Small intestine (tissue), 7 donors: ENCODE measurements around the gene CREBRF. TPM values are rescaled to one million over a fixed set of nuclear protein-coding genes. Genes with fewer than 3 reads are reported as not detected.

Experiments
- DNase-seq, 2 donors: peaks; one replicate each; pipeline versions ENCODE4 v3.0.0 to v3.0.0-alpha.2; 2013
- FAIRE-seq: peaks from 2 replicates; lab custom pipeline; 2012; peaks lifted over from hg19 to GRCh38; lab: Jason Lieb, UNC
- H3K27ac ChIP-seq, 3 donors: one replicate each; pipeline ENCODE4 v1.5.1; 2013; ENCODE audit warnings: low read length in 2 of 3, mild to moderate bottlenecking in 2 of 3, control low read depth in 1 of 3, inconsistent platforms in 1 of 3, low read depth in 1 of 3, moderate library complexity in 1 of 3
- H3K27me3 ChIP-seq, 3 donors: one replicate each; pipeline ENCODE4 v1.6.1; 2013; ENCODE audit warnings: low read length in 3 of 3, inconsistent platforms in 1 of 3; ENCODE audit not compliant: control insufficient read depth in 3 of 3, insufficient read depth in 3 of 3
- H3K36me3 ChIP-seq, 3 donors: one replicate each; pipeline ENCODE4 v1.6.1; 2013; ENCODE audit warnings: low read length in 3 of 3, inconsistent platforms in 1 of 3, low read depth in 1 of 3, mild to moderate bottlenecking in 1 of 3, moderate library complexity in 1 of 3; ENCODE audit not compliant: control insufficient read depth in 3 of 3, insufficient read depth in 2 of 3
- H3K4me1 ChIP-seq, 3 donors: one replicate each; pipeline ENCODE4 v1.6.1; 2013; ENCODE audit warnings: low read length in 2 of 3, inconsistent platforms in 1 of 3, low read depth in 1 of 3, mild to moderate bottlenecking in 1 of 3, moderate library complexity in 1 of 3; ENCODE audit not compliant: control insufficient read depth in 3 of 3, insufficient read depth in 2 of 3
- H3K4me3 ChIP-seq, 3 donors: one replicate each; pipeline ENCODE4 v1.5.1; 2013; ENCODE audit warnings: low read length in 3 of 3, control low read depth in 1 of 3, inconsistent platforms in 1 of 3, low read depth in 1 of 3, mild to moderate bottlenecking in 1 of 3, moderate library complexity in 1 of 3
- H3K9me3 ChIP-seq, 2 donors: one replicate each; pipeline ENCODE4 v1.6.1; 2013; ENCODE audit warnings: low read depth in 1 of 2, low read length in 1 of 2; ENCODE audit not compliant: control insufficient read depth in 2 of 2, insufficient read depth in 1 of 2
- WGBS, 3 donors: extraction: QIAGEN DNeasy Blood & Tissue Kit; methylation state at CpG; one replicate each; pipeline ENCODE4 v1.1.7; 2013; 5-methylcytosine and 5-hydroxymethylcytosine counted together
- polyA plus RNA-seq, 4 donors: library from polyadenylated mRNA; stranded (reverse) in 3 of 4; unstranded in 1 of 4; fragments of 200-250 nt in 3 of 4; fragments of 120-200 nt in 1 of 4; gene quantifications; one replicate each; pipeline versions ENCODE4 v1.2.1 to v1.2.3, GENCODE V29; 2013
- donor health status: healthy with polysubstance abuse.
- donor health status: control.
- donor health status: control.
- donor health status: Bipolar disorder and iron deficiency.
- donor health status: healthy.

CREBRF gene
- polyA plus RNA-seq, 4 donors = 3.8 to 26.0 (median 6.1) TPM

DNA sequence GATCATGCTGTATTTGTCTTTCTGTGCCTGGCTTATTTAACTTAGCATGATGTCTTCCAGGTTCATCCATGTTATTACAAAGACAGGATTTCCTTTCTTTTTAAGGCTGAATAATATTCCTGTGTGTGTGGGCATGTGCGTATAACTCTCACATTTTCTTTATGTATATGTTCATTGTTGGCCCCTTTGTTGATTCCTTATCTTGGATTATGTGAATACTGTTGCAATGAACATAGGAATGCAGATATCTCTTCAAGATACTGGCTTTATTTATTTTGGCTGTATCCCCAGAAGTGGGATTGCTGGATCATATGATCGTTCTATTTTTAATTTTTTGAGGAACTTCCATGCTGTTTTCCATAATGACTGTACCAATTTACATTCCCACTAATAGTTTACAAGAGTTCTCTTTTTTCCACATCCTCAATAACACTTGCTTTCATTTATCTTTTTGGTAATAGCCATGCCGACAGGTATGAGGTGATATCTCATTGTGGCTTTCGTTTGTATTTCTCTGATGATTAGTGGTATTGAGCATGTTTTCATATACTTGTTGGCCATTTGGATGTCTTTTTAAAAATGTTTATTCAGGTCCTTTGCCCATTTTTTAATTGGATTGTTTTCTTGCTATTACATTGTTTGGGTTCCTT is 38.0 kb downstream of the CREBRF start:
- Histone ChIP-seq H3K36me3 (peaks cover 5 to 16% (median 7%) of the 10 kb centered on the region in 3 donors), H3K4me1 (peaks cover 0 to 4% (median 0%) of the 10 kb centered on the region in 3 donors), H3K27ac (no peak overlapping the region), H3K4me3 (no peak overlapping the region), H3K9me3 (no peaks in the 10 kb centered on the region), H3K27me3 (no peaks in the 10 kb centered on the region)
- peak in 1 of 2 donors; percentile 8 for DNase-seq
- 19 to 35% (median 30%) methylated on average over 4 of the region's 4 CpGs for WGBS, 3 donors
- FAIRE-seq = peak; percentile 49

DNA sequence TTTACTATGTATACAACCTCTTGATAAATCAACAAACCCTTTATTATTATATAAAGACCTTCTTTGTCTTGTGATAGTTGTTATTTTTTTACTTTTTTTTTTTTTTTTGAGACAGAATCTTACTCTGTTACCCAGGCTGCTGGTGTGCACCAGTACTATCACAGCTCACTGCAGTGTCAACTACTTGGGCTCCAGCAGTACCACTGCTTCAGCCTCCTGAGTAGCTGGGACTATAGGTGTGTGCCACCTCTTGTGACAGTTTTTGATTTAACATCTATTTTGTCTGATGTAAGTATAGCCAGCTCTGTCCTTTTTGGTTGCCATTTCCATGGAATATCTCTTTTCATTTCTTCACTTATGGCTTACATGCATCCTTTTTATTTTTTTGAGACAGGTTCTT is 42.6 kb downstream of the CREBRF start:
- DNase-seq (no peak), FAIRE-seq (no peak)
- Histone ChIP-seq H3K4me3 (no peak overlapping the region), H3K36me3 (peaks cover 0 to 10% (median 6%) of the 10 kb centered on the region in 3 donors), H3K27me3 (no peaks in the 10 kb centered on the region), H3K27ac (no peak overlapping the region), H3K4me1 (no peaks in the 10 kb centered on the region), H3K9me3 (peaks cover 0 to 4% of the 10 kb centered on the region in 2 donors)

DNA sequence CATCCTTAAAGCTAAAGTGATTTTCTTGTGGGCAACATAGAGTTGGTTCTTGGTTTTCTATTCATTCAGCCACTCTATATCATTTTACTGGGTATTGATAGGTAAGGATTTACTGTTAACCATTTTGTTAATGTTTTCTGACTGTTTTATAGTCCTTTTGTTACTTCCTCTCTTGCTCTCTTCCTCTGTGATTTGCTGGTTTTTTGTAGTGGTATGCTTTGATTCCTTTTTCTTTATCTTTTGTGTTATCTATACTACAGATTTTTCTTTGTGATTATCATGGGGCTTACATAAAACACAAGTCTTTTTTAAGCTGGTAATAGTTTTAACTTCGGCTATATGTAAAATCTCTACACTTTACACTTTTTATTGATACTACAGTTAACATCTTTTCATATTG is 43.3 kb downstream of the CREBRF start:
- no peaks in the 10 kb centered on the region for H3K4me1 ChIP-seq
- no peak for FAIRE-seq

DNA sequence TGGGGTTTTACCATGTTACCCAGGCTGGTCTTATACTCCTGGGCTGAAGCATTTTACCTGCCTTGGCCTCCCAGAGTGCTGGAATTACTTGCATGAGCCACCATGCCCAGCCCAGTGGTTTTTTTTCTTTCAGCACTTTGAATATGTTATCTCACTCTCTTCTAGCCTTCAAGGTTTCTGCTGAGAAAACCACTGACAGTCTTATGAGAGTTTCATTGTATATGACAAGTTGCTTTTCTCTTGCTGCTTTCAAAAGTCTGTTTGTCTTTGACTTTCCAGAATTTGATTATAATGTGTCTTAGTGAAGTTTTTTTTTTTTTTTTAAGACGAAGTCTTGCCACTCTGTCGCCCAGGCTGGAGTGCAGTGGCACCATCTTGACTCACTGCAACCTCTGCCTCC is 45.1 kb downstream of the CREBRF start:
- Histone ChIP-seq H3K27me3 (no peaks in the 10 kb centered on the region), H3K4me1 (no peaks in the 10 kb centered on the region), H3K27ac (no peak overlapping the region), H3K36me3 (peaks cover 0 to 10% (median 7%) of the 10 kb centered on the region in 3 donors), H3K9me3 (peaks cover 0 to 4% of the 10 kb centered on the region in 2 donors), H3K4me3 (no peak overlapping the region)
- WGBS, 3 donors = 92 to 100% (median 92%) methylated on average over 2 of the region's 2 CpGs
- no peak for DNase-seq
- no peak for FAIRE-seq

More for the DNA sequence above, 43.3 kb downstream of the CREBRF start:
- H3K36me3 ChIP-seq = peaks cover 0 to 10% (median 6%) of the 10 kb centered on the region in 3 donors
- no peak for DNase-seq
- no peak overlapping the region for H3K27ac ChIP-seq
- no peaks in the 10 kb centered on the region for H3K27me3 ChIP-seq
- peaks cover 0 to 4% of the 10 kb centered on the region in 2 donors for H3K9me3 ChIP-seq
- H3K4me3 ChIP-seq = no peak overlapping the region
- 92 to 96% (median 96%) methylated on average over 1 of the region's 1 CpG for WGBS, 3 donors

DNA sequence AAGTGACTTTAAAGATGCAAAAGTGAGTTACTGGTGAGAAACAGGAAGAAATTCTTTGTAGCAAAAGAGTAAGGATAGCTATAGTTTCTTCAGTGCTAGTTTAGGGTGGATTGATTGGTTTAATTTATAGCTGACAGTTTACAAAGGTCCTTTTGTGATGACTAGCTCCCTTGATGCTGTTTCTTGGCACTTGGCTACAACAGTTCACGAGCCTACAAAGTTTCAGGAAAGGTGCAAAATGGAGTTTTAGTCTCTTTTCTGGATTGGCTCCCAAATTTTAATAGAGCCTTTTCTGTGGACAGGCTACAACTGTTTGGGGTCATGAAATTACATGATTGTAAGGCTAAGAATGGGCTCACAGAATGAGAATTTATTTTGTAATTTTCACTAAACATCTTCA is 47.3 kb downstream of the CREBRF start:
- H3K27me3 ChIP-seq = no peaks in the 10 kb centered on the region
- no peaks in the 10 kb centered on the region for H3K4me1 ChIP-seq
- peaks cover 0 to 4% of the 10 kb centered on the region in 2 donors for H3K9me3 ChIP-seq
- H3K36me3 ChIP-seq = peaks cover 0 to 10% (median 8%) of the 10 kb centered on the region in 3 donors
- no peak for FAIRE-seq
- DNase-seq = no peak
- WGBS, 3 donors = 39 to 63% (median 52%) methylated on average over 1 of the region's 1 CpG
- H3K27ac ChIP-seq = no peak overlapping the region
- no peak overlapping the region for H3K4me3 ChIP-seq

DNA sequence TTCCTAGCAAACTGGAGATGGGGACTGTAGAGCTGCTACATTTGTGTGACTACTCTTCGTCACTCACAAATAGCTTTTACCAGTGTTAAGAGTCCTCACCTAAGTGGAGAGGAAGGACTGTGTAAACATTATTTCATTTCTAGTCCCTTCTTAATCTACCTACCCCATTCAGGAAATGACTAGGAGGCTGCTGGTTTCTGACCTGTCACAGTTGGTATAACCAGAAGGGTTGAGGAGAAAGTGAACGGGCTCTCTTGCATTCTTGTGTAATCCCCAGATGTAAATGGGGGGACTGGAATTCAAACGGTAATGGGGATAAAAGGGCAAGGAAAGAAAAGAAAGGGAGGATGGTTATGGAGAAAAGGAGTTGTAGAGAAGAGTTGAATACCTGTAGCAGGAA is 52.8 kb downstream of the CREBRF start:
- H3K9me3 ChIP-seq = no peaks in the 10 kb centered on the region

DNA sequence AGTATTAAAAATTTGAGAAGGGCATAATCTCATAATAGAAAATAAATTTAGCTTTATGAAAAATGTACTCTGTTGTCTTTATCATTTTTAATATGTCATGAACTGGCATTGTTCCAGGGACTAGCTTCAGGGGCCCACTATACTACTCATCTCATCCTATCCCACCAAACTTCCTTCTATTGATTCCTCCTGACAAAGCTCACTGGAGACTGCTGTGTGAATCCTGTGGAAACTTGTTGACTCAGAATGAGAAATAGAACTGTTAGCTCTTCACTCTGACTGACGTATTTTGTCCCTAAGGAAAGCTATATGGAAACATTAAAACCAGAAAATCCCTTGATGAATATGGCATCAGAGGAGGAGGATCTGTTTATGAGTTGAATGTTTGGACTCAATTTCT is 58.4 kb downstream of the CREBRF start:
- DNase-seq (no peak), FAIRE-seq (no peak)
- Histone ChIP-seq H3K9me3 (no peaks in the 10 kb centered on the region), H3K27ac (no peak overlapping the region), H3K4me3 (no peak overlapping the region), H3K4me1 (no peaks in the 10 kb centered on the region), H3K27me3 (no peaks in the 10 kb centered on the region), H3K36me3 (peaks cover 2 to 20% (median 17%) of the 10 kb centered on the region in 3 donors)
- WGBS, 3 donors = 92 to 100% (median 93%) methylated on average over 1 of the region's 1 CpG

More for the DNA sequence above, 52.8 kb downstream of the CREBRF start:
- H3K27me3 ChIP-seq = no peaks in the 10 kb centered on the region
- no peak overlapping the region for H3K27ac ChIP-seq
- 65 to 82% (median 79%) methylated on average over 3 of the region's 3 CpGs for WGBS, 3 donors
- H3K4me1 ChIP-seq = no peaks in the 10 kb centered on the region
- DNase-seq (no peak), FAIRE-seq (no peak)
- H3K36me3 ChIP-seq = peaks cover 2 to 15% (median 13%) of the 10 kb centered on the region in 3 donors
- no peak overlapping the region for H3K4me3 ChIP-seq

DNA sequence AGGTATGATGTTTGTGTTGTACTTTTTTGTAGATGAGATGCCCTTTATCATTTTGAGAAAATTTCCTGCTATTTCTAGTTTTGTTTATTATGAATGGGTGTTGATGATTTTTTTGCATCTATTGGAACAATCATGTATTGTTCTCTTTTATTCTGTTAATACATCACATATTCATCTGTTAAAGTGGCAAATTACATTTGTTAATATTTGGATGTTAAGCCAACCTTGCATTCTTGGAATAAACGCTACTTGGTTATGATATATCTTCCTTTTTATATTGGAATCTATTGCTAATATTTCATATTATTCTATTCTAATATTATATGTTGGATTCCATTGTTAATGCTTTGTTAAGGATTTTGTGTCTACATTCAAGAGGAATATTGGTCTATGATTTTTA is 63.6 kb downstream of the CREBRF start:
- H3K4me1 ChIP-seq = no peaks in the 10 kb centered on the region
- no peaks in the 10 kb centered on the region for H3K9me3 ChIP-seq
- no peak for FAIRE-seq
- peaks cover 3 to 17% (median 4%) of the 10 kb centered on the region in 3 donors for H3K36me3 ChIP-seq
- 94 to 97% (median 96%) methylated on average over 1 of the region's 1 CpG for WGBS, 3 donors
- no peaks in the 10 kb centered on the region for H3K27me3 ChIP-seq
- no peak overlapping the region for H3K4me3 ChIP-seq
- no peak for DNase-seq
- H3K27ac ChIP-seq = no peak overlapping the region

DNA sequence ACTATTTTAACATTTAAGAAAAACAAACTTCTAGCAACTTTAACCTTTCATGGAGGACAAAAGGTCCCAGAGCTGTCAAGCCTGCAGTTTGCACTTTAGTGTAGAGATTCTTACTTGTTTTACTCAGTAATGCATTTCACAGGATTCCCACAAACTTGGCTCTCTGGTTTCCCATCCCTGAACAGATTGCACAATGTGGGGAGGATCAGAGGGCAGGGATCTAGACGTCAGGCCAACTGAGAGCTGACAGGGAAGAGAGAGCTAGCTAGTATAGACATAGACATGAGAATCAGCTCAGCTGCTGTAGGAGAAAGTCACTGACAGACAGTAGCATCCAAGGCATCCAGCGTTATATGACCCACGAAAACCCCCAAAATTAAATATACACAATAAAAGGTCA is 67.3 kb downstream of the CREBRF start:
- DNase-seq = no peak
- Histone ChIP-seq H3K9me3 (no peaks in the 10 kb centered on the region), H3K4me3 (no peak overlapping the region), H3K4me1 (no peaks in the 10 kb centered on the region), H3K36me3 (peaks cover 3 to 20% (median 4%) of the 10 kb centered on the region in 3 donors), H3K27ac (no peak overlapping the region), H3K27me3 (no peaks in the 10 kb centered on the region)
- 79 to 89% (median 83%) methylated on average over 3 of the region's 3 CpGs for WGBS, 3 donors
- FAIRE-seq = no peak
